Activated T-helper 2 cell treated with anti-CD3 and anti-CD28 coated beads, Interferon-gamma antibody, Interleukin-2, Interleukin-4, amounts not matched to agents 10 μg/mL and 5 μg/mL and 100 μg/mL, durations not matched to agents 14 hours and 24 hours and 36 hours (primary cell): Measurements from ENCODE around the gene SCAI. TPM values are rescaled to one million over a fixed set of nuclear protein-coding genes. Genes with fewer than 3 reads are reported as not detected.
"Not testable (repeated sequence)": the region's sequence is repeated elsewhere in the genome, so short reads cannot be mapped to it uniquely, and the experiment has no call there.

Experiments used
- DNase-seq: peaks from one replicate; pipeline ENCODE4 v3.0.0; 2021; ENCODE audit warnings: low spot score
- H3K27ac Mint-ChIP-seq: one replicate; pipeline ENCODE4 v1.8.0; 2021; ENCODE audit warnings: mixed read lengths
- H3K27me3 Mint-ChIP-seq: one replicate; pipeline ENCODE4 v1.8.0; 2021; ENCODE audit warnings: low read depth, mixed read lengths
- H3K36me3 Mint-ChIP-seq: one replicate; pipeline ENCODE4 v1.8.0; 2021; ENCODE audit warnings: low read depth, mixed read lengths
- H3K4me1 Mint-ChIP-seq: one replicate; pipeline ENCODE4 v1.8.0; 2021; ENCODE audit warnings: low read depth, mixed read lengths
- H3K4me3 Mint-ChIP-seq: one replicate; pipeline ENCODE4 v1.8.0; 2021; ENCODE audit warnings: low read depth, mild to moderate bottlenecking, moderate library complexity, mixed read lengths
- H3K9me3 Mint-ChIP-seq: one replicate; pipeline ENCODE4 v1.8.0; 2021; ENCODE audit warnings: mixed read lengths
- intact Hi-C: fragments of 100-400 bp; cut with micrococcal nuclease; formaldehyde crosslinking; loops from one replicate; pipeline ENCODE4 v1.15.1; 2023
- total RNA-seq: library from RNA; stranded (reverse); gene quantifications from 2 replicates; pipeline ENCODE4 v1.2.3, GENCODE V29; 2022

The SCAI gene
- total RNA-seq, 1 donor from 2014 or later = 14.2 TPM

DNA sequence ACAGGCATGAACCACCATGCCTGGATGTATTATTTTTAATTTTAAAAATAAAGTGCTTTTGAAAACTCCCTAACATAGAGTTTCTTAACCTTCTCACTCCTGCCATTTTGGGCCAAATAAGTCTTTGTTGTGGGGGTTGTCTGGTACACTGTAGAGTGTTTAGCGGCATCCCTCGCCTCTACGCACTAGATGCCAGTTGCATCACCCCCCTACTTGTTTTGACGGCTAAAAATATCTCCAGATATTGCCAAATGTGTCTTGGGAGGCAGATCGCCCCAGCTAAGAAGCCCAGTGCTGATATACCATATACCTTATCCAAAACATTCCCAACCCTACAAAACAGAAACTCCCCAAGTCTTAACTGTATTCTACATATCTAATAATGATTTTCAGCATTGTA lies 54.6 kb downstream of the SCAI start:
- DNase-seq = no peak
- no peak overlapping the region for H3K27ac Mint-ChIP-seq
- intact Hi-C loops = no loop called here
- no peaks in the 10 kb centered on the region for H3K27me3 Mint-ChIP-seq
- peaks cover 22% of the 10 kb centered on the region for H3K36me3 Mint-ChIP-seq
- peaks cover 1% of the 10 kb centered on the region for H3K9me3 Mint-ChIP-seq
- H3K4me1 Mint-ChIP-seq = peaks cover 18% of the 10 kb centered on the region
- H3K4me3 Mint-ChIP-seq = no peak overlapping the region

- DNase-seq = no peak
- H3K27me3 Mint-ChIP-seq = no peaks in the 10 kb centered on the region
- intact Hi-C loops = no loop called here
- peaks cover 18% of the 10 kb centered on the region for H3K4me1 Mint-ChIP-seq
- no peak overlapping the region for H3K4me3 Mint-ChIP-seq
- H3K36me3 Mint-ChIP-seq = peaks cover 41% of the 10 kb centered on the region
- peaks cover 26% of the 10 kb centered on the region for H3K9me3 Mint-ChIP-seq
- H3K27ac Mint-ChIP-seq = no peak overlapping the region
Observed at GRCh38 chr9:125085703-125086477, 57.4 kb downstream of the SCAI start.

- DNase-seq, H3K27ac Mint-ChIP-seq, H3K4me1 Mint-ChIP-seq, H3K4me3 Mint-ChIP-seq, intact Hi-C loops, H3K27me3 Mint-ChIP-seq: not testable (repeated sequence)
- Mint-ChIP-seq H3K36me3 (peaks cover 49% of the 10 kb centered on the region), H3K9me3 (peaks cover 39% of the 10 kb centered on the region)
Observed at GRCh38 chr9:125082197-125082596, 61.1 kb downstream of the SCAI start.

- DNase-seq, H3K4me1 Mint-ChIP-seq, H3K4me3 Mint-ChIP-seq, H3K27ac Mint-ChIP-seq, intact Hi-C loops, H3K27me3 Mint-ChIP-seq: not testable (repeated sequence)
- peaks cover 49% of the 10 kb centered on the region for H3K36me3 Mint-ChIP-seq
- H3K9me3 Mint-ChIP-seq = peaks cover 39% of the 10 kb centered on the region
Observed at GRCh38 chr9:125080797-125081196, 62.5 kb downstream of the SCAI start.

- peaks cover 39% of the 10 kb centered on the region for H3K9me3 Mint-ChIP-seq
- H3K4me1 Mint-ChIP-seq = no peaks in the 10 kb centered on the region
- H3K27me3 Mint-ChIP-seq = no peaks in the 10 kb centered on the region
- H3K27ac Mint-ChIP-seq = no peak overlapping the region
- no peak for DNase-seq
- no peak overlapping the region for H3K4me3 Mint-ChIP-seq
- H3K36me3 Mint-ChIP-seq = peaks cover 48% of the 10 kb centered on the region
- intact Hi-C loops = no loop called here
Observed at GRCh38 chr9:125079931-125080330, 63.4 kb downstream of the SCAI start.

DNA sequence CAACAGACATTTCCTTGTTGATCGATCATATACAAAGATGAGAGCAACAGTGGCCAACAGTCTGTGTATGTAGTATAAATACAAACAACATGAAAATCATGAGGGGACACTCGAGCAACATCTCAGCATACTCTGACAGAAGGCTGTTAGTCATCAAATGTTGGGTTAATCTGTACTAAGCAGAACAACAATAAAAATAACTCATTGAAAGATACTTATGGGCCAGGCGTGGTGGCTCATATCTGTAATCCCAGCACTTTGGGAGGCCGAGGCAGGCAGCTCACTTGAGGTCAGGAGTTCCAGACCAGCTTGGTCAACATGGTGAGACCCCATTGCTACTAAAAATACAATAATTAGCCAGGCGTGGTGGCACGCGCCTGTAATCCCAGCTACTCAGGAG lies 67.3 kb downstream of the SCAI start:
- Mint-ChIP-seq H3K4me3 (no peak overlapping the region), H3K9me3 (peaks cover 14% of the 10 kb centered on the region), H3K27ac (no peak overlapping the region), H3K36me3 (peaks cover 16% of the 10 kb centered on the region), H3K27me3 (no peaks in the 10 kb centered on the region), H3K4me1 (no peaks in the 10 kb centered on the region)
- no peak for DNase-seq
- intact Hi-C loops = no loop called here

DNA sequence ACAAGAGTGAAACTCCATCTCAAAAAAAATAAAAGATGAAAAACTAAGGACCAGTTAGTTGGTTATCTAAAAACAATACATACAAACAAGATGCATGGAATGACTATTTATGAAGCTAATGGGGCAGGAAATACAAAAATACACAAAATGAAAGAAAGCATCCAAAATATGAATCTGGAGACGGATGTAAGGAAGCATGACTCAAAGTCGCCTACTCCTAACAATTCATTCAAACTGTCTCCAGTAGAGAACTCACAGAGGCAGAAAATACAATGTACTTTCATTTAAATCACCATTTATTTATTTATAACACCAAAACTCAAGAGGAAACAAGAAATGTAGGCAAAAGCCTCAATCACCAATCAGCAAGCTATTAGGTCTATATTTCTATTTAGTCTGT lies 68.4 kb downstream of the SCAI start:
- no peak for DNase-seq
- Mint-ChIP-seq H3K4me1 (no peaks in the 10 kb centered on the region), H3K36me3 (peaks cover 6% of the 10 kb centered on the region), H3K27ac (no peak overlapping the region), H3K27me3 (no peaks in the 10 kb centered on the region), H3K9me3 (peaks cover 4% of the 10 kb centered on the region), H3K4me3 (no peak overlapping the region)
- intact Hi-C loops = no loop called here

- Mint-ChIP-seq H3K36me3 (peaks cover 9% of the 10 kb centered on the region), H3K4me3 (no peak overlapping the region), H3K27ac (no peak overlapping the region), H3K27me3 (no peaks in the 10 kb centered on the region), H3K4me1 (peaks cover 4% of the 10 kb centered on the region), H3K9me3 (no peaks in the 10 kb centered on the region)
- DNase-seq = no peak
- intact Hi-C loops = no loop called here
Observed at GRCh38 chr9:125066839-125067619, 76.3 kb downstream of the SCAI start.

DNA sequence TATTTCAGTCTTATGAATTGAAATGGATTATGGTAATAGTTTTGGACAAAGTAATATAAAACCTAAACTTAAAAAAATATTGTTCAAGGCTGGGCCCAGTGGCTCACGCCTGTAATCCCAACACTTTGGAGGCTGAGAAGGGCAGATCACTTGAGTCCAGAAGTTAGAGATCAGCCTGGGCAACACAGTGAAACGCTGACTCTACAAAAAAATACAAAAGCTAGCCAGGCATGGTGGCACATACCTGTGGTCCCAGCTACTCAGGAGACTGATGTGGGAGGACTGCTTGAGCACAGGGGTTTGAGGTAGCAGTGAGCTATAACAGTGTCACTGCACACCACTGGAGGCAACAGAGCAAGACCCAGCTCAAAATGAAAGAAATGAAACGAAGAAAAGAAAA lies 81.9 kb downstream of the SCAI start:
- Mint-ChIP-seq H3K27me3 (no peaks in the 10 kb centered on the region), H3K9me3 (no peaks in the 10 kb centered on the region), H3K4me3 (no peak overlapping the region), H3K36me3 (peaks cover 20% of the 10 kb centered on the region), H3K4me1 (peaks cover 2% of the 10 kb centered on the region), H3K27ac (no peak overlapping the region)
- no peak for DNase-seq
- intact Hi-C loops = no loop called here

DNA sequence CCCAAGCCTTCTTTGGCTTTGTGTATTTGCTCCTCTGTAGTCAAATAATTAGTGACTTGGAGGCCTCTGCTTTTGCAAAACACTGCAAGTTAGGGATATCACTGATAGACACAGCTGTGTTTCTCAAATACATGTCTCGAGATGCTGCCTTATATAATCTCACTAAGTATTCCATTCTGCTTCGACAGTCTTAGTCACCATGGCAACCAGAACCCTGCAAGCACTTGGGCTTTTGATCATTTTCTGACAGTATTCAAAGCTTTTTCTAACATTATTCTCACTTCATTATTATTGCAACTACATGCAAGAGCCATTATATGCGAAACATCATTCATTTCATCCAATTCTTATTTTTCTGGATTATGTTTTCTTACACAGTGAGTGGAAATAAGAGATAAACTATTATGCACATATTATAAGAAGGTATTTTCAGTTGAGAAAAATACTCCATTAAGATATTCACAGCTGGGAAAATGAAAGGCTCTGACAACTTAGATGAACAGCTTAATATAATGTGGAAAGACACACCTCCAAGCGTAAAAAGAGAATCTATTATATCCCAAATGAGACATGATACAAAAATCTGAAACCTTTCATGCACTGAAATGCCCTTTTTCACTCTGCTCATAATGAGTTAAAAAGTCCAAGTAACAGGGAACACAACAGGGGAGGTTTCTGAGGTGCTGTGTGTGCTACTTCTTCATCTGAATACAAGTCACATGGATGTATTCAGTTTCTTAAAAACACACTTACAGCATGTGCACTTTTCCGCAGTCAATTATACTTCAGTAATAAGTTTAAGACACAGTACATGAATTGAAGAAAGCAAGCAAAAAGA lies 93.9 kb downstream of the SCAI start:
- DNase-seq = no peak
- Mint-ChIP-seq H3K4me3 (no peak overlapping the region), H3K36me3 (peaks cover 22% of the 10 kb centered on the region), H3K4me1 (no peaks in the 10 kb centered on the region), H3K9me3 (no peaks in the 10 kb centered on the region), H3K27ac (no peak overlapping the region), H3K27me3 (no peaks in the 10 kb centered on the region)
- intact Hi-C loops = no loop called here

DNA sequence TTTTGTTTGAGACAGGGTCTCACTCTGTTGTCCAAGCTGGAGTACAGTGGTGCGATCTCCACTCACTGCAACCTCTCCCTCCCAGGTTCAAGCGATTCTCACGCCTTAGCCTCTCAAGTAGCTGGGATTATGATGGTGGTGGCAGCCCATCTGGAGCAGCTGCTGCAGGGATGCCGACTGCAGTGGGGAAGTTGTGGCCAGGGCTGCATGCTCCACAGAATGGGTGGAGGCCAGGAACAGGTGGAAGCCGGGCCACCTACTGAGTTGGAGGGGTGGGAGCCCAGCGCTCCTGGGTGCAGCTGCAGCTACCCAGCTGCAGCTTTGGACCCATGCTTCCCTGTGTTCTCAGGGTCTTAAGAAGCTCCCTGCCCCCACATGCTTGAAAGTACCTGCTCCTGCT lies 99.7 kb downstream of the SCAI start:
- no peak for DNase-seq
- no peak overlapping the region for H3K27ac Mint-ChIP-seq
- peaks cover 17% of the 10 kb centered on the region for H3K36me3 Mint-ChIP-seq
- H3K4me3 Mint-ChIP-seq = no peak overlapping the region
- no peaks in the 10 kb centered on the region for H3K27me3 Mint-ChIP-seq
- H3K4me1 Mint-ChIP-seq = no peaks in the 10 kb centered on the region
- intact Hi-C loops = no loop called here
- H3K9me3 Mint-ChIP-seq = no peaks in the 10 kb centered on the region

DNA sequence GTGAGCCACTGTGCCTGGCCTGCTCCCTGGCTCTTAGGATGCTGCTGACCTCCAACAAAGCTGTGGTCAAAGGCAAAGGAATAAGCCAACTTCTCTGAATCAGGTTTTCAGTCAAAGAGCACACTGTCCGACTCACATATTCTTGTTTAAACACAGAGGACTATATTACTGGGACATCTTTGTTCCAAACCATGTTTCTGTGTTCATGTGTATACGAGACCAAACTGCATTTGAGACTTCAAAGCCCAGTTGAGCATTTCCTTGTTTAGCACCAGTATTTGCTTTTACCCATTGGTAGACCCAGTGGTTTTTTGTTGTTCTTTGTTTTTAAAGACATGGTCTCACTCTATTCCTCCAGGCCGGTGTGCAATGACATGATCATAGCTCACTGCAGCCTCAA lies 100.2 kb downstream of the SCAI start:
- Mint-ChIP-seq H3K9me3 (no peaks in the 10 kb centered on the region), H3K36me3 (peaks cover 14% of the 10 kb centered on the region), H3K27me3 (no peaks in the 10 kb centered on the region), H3K27ac (no peak overlapping the region), H3K4me1 (no peaks in the 10 kb centered on the region), H3K4me3 (no peak overlapping the region)
- intact Hi-C loops = no loop called here
- no peak for DNase-seq

GRCh38 chr9:125038166-125038565 lies 105.2 kb downstream of the SCAI start:
- intact Hi-C loops = no loop called here
- H3K36me3 Mint-ChIP-seq = no peaks in the 10 kb centered on the region
- H3K27ac Mint-ChIP-seq = no peak overlapping the region
- no peaks in the 10 kb centered on the region for H3K4me1 Mint-ChIP-seq
- H3K9me3 Mint-ChIP-seq = no peaks in the 10 kb centered on the region
- no peaks in the 10 kb centered on the region for H3K27me3 Mint-ChIP-seq
- DNase-seq = no peak
- no peak overlapping the region for H3K4me3 Mint-ChIP-seq
